ENCODE results near the gene TSPAN16.
A peak's percentile ranks its signal among the peaks of the same experiment; 100 is the strongest.
"Not testable (repeated sequence)": the region's sequence is repeated elsewhere in the genome, so short reads cannot be mapped to it uniquely, and the experiment has no call there.

Gene TSPAN16

DNA sequence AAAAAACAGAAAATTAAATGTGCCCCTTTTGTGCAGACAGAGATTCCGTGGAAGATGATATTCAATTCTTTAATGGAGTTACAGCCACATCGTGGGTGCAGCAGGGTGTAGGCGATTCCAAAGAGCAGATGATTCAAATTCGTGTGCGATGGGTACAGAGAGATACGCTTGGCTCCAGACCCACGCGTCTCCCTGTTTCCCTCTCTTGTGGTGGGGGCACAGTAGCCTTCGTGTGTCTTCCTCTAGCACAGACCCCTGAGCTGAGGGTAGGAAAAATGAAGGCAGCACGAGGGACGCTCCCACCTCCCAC, 4.8 kb downstream of the TSPAN16 start:
- H3K27ac ChIP-seq: no peak overlapping the region
- DNase-seq (ENCODE audit: low spot score): no peak

DNA sequence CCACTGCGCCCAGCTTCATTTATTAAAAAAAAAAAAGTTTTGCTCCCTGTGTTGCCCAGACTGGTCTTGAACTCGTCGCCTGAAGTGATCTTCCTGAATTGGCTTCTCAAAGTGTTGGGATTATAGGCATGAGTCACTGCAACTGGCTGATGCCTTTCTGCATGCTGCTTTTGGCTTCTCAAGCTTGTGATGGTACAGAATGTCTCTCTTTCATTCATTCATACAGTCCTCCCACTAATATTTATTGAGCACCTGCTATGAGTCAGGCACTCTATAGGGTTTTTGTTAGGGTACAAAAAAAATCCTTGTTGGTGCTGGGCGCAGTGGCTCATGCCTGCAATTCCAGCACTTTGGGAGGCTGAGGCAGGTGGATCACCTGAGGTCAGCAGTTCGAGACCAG, 9.0 kb downstream of the TSPAN16 start:
- DNase-seq (ENCODE audit: low spot score): no peak
- no peak overlapping the region for H3K27ac ChIP-seq
- H3K4me3 ChIP-seq: no peak overlapping the region
- TF ChIP-seq, protein P1, sequence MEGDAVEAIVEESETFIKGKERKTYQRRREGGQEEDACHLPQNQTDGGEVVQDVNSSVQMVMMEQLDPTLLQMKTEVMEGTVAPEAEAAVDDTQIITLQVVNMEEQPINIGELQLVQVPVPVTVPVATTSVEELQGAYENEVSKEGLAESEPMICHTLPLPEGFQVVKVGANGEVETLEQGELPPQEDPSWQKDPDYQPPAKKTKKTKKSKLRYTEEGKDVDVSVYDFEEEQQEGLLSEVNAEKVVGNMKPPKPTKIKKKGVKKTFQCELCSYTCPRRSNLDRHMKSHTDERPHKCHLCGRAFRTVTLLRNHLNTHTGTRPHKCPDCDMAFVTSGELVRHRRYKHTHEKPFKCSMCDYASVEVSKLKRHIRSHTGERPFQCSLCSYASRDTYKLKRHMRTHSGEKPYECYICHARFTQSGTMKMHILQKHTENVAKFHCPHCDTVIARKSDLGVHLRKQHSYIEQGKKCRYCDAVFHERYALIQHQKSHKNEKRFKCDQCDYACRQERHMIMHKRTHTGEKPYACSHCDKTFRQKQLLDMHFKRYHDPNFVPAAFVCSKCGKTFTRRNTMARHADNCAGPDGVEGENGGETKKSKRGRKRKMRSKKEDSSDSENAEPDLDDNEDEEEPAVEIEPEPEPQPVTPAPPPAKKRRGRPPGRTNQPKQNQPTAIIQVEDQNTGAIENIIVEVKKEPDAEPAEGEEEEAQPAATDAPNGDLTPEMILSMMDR (IDR thresholded peaks at IDR 0.05): no peak

More for the DNA sequence above, 4.8 kb downstream of the TSPAN16 start:
- TF ChIP-seq, protein P1 (IDR thresholded peaks at IDR 0.05): no peak
- no peak overlapping the region for H3K4me3 ChIP-seq

DNA sequence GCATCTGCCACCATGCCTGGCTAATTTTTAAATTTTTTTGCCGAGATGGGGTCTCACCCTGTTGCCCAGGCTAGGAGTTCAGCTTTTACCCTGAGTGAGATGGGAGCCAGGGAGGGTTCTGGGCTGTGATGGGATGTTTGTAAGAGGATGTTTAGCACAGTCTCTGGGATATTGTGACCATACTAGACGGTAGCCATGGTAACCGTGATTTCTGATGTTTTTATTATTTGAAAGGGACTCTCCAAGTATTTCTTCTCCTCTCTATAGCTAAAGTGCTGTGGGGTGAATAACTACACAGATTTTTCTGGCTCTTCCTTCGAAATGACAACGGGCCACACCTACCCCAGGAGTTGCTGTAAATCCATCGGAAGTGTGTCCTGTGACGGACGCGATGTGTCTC, 10.4 kb downstream of the TSPAN16 start:
- TF ChIP-seq, protein P1 (IDR thresholded peaks at IDR 0.05): no peak
- no peak for DNase-seq (ENCODE audit: low spot score)
- Histone ChIP-seq H3K4me3 (no peak overlapping the region), H3K27ac (no peak overlapping the region)

DNA sequence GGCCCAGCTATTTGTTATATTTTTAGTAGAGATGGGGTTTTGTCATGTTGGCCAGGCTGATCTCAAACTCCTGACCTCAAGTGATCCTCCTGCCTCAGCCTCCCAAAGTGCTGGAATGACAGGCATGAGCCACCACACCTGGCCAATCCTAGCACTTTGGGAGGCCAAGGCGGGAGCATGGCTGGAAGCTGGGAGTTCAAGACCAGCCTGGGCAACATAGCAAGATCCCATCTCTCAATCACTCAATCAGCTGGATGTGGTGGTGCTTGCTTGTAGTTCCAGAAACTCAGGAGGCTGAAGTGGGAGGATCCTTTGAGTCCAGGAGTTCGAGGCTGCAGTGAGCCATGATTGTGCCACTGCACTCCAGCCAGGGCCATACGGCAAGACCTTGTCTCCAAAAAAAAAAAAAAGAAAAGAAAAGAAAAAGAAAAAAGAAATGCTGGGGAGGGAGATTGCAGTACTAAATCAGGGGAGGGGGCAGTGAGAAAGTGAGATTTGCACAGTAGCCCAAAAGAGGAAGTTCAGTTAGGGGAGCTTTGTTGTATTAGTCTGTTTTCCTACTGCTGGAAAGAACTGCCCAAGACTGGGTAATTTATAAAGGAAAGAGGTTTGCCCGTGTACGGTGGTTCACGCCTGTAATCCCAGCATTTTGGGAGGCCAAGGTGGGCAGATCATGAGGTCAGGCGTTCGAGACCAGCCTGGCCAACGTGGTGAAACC, 24.5 kb downstream of the TSPAN16 start:
- not testable (repeated sequence) for H3K4me3 ChIP-seq; DNase-seq (ENCODE audit: low spot score); H3K27ac ChIP-seq

DNA sequence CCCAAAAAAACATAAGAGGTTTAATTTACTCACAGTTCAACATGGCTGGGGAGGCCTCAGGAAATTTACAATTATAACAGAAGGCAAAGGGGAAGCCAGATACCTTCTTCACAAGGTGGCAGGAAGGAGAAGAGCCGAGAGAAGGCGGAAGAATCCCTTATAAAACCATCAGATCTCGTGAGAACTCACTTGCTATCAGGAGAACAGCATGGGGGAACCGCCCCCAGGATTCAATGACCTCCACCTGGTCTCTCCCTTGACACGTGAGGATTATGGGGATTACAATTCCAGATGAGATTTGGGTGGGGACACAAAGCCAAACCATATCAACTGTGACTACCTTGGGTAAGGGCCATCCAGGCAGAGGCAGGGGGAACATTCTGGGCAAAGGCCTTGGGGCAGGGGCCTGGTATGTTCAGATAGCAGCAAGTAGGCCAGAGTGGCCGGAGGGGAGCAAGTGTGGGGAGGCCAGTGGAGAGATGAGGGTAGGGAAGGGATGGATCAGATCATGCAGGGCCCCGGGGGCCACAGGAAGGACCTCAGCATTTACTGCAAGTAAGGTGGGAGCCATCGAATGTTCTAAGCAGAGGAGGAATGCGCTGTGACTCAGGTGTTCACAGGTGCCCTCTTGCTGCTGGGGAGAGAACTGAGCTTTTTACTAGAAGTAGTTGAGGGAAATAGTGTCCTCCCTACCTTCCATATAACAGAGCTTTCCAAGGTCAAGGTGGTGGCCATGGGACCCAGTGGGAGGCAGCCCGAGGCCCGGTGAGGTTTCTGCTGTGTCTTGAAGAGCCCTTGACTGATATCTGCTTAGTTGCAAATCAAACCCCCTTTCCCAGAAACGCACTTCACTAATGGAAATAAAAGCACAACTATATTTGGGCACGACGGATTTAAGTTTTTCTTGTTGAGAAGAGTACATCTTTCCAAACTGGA, 25.5 kb downstream of the TSPAN16 start:
- DNase-seq (ENCODE audit: low spot score): no peak
- H3K27ac ChIP-seq: no peak overlapping the region
- TF ChIP-seq, protein P1 (IDR thresholded peaks at IDR 0.05): no peak
- H3K4me3 ChIP-seq: no peak overlapping the region

DNA sequence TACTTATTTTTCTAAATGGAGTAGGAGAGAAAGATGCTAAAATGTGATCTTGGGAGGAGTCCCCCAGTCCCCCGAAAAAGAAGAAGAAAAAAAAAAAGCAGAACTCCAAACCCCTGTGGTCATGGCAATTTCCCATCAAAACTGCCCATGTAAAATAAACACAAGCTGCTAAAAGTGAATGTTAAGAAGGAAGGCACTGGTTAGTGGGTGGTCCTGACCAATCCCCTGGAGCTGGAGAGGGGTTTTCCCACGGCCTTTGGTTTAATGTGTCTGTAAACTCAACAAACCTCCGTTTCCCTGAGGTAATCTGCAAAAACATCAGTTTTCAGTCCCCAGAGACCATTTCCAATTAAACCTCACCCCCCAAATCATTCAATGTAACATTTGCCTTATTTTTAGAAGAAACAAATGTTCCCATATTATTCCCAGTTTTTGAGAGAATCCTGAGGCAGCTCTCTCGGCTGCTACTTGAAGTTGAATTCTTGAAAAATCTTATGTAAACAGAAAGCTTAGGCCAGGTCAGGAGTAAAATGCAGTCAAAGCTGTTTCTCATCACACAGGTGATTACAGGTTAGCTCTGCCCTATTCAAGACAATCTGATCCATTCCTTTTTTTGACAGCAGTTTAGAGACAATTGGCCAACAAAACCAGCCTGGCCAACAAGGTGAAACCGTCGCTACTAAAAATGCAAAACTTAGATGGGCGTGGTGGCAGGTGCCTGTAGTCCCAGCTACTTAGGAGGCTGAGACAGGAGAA, 26.5 kb downstream of the TSPAN16 start:
- TF ChIP-seq, protein P1 (IDR thresholded peaks at IDR 0.05): no peak
- Histone ChIP-seq H3K4me3 (no peak overlapping the region), H3K27ac (no peak overlapping the region)
- no peak for DNase-seq (ENCODE audit: low spot score)

DNA sequence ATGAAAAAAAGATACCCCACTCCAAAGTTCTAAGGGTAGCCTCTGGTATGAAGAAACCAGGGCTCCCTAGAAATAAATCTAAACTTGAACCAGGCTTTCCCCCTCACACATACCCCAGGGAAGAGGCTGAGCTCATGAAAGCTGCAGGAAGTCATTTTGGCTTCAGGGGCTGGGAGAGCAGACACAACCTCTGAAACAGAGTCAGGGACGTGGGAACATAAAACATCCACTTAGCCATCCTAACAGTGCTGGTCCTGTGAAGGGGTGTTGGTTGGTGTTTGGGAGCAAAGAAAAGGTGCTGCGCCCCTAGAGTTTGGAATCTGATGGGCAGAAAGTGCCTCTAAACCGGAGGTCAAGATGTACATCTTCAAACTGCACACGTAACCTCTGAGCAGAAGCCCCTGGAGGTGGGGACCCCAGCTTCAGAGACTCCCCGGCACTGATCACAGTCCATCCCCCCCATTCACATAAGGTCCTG, 27.7 kb downstream of the TSPAN16 start:
- TF ChIP-seq, protein P1 (IDR thresholded peaks at IDR 0.05): no peak
- Histone ChIP-seq H3K27ac (peak overlapping the region; percentile 63 to 76), H3K4me3 (peak overlapping the region; percentile 21)
- no peak for DNase-seq (ENCODE audit: low spot score)

Data from coronary artery (tissue), 2 donors.